Calu3 (cell line): ENCODE data around the gene PDCD7. TPM values are rescaled to one million over a fixed set of nuclear protein-coding genes. Genes with fewer than 3 reads are reported as not detected.
"Not testable (repeated sequence)": the region's sequence is repeated elsewhere in the genome, so short reads cannot be mapped to it uniquely, and the experiment has no call there.

Experiments used
- BruUV-seq: library from RNA; stranded (reverse); fragments of 400-500 nt; replicated peaks from 2 replicates; lab custom pipeline; 2021; lab: Mats Ljungman, UMichigan
- CTCF ChIA-PET: fragments of 300-600 bp; sonication (Branson Sonifier 250); formaldehyde crosslinking; loops from one replicate; lab custom pipeline; 2022; ENCODE audit warnings: antibody characterized with exemption; lab: Charles Lee
- DNase-seq: peaks from one replicate; pipeline ENCODE4 v3.0.0; 2022
- H3K27ac Mint-ChIP-seq: one replicate; pipeline ENCODE4 v1.8.0; 2022; ENCODE audit warnings: mixed read lengths; ENCODE audit not compliant: unreplicated experiment
- H3K27me3 Mint-ChIP-seq: one replicate; pipeline ENCODE4 v1.8.0; 2022; ENCODE audit warnings: mixed read lengths; ENCODE audit not compliant: unreplicated experiment
- H3K36me3 Mint-ChIP-seq: one replicate; pipeline ENCODE4 v1.8.0; 2022; ENCODE audit warnings: mild to moderate bottlenecking, moderate library complexity, mixed read lengths; ENCODE audit not compliant: insufficient read depth, unreplicated experiment
- H3K4me1 Mint-ChIP-seq: one replicate; pipeline ENCODE4 v1.8.0; 2022; ENCODE audit warnings: mild to moderate bottlenecking, low read depth, mixed read lengths; ENCODE audit not compliant: unreplicated experiment
- H3K4me3 Mint-ChIP-seq: one replicate; pipeline ENCODE4 v1.8.0; 2022; ENCODE audit warnings: mild to moderate bottlenecking, low read depth, moderate library complexity, mixed read lengths; ENCODE audit not compliant: unreplicated experiment
- H3K9me3 Mint-ChIP-seq: one replicate; pipeline ENCODE4 v1.8.0; 2022; ENCODE audit warnings: low read depth, mixed read lengths; ENCODE audit not compliant: unreplicated experiment
- CTCF ChIP-seq: fragments of 200-600 bp; IDR thresholded peaks from one replicate; pipeline ENCODE4 v1.8.0; 2022; ENCODE audit warnings: antibody characterized with exemption; ENCODE audit not compliant: unreplicated experiment
- intact Hi-C: fragments of 100-400 bp; cut with micrococcal nuclease; formaldehyde crosslinking; loops from one replicate; pipeline ENCODE4 v1.10.0; 2022; ENCODE audit not compliant: unreplicated experiment
- total RNA-seq: library from RNA; stranded (reverse); gene quantifications from 2 replicates; pipeline ENCODE4 v1.2.3, GENCODE V29; 2022

PDCD7 gene
- total RNA-seq, 1 experiment from 2014 or later, result 26.4 TPM

- CTCF ChIA-PET, result interaction anchor here (1.1 kb wide), 1 partner anchor 11 kb away, joined by 3 read pairs; no protein-coding TSS in a partner anchor
- no peak overlapping the region for H3K4me3 Mint-ChIP-seq
These were observed 38.4 kb downstream of the PDCD7 start for GRCh38 chr15:65095011-65095746.

GRCh38 chr15:65094294-65094995 is 39.2 kb downstream of the PDCD7 start:
- DNase-seq, result no peak
- Mint-ChIP-seq H3K27ac (no peak overlapping the region), H3K36me3 (peaks cover 7% of the 10 kb centered on the region), H3K9me3 (no peaks in the 10 kb centered on the region), H3K4me3 (no peak overlapping the region), H3K27me3 (no peaks in the 10 kb centered on the region), H3K4me1 (peaks cover under 1% of the 10 kb centered on the region)
- CTCF ChIA-PET, result interaction anchor here (1.1 kb wide), 1 partner anchor 11 kb away, joined by 3 read pairs; no protein-coding TSS in a partner anchor
- no peak for TF ChIP-seq CTCF
- no TSS peak for BruUV-seq
- intact Hi-C loops, result no loop called here

More at GRCh38 chr15:65095011-65095746, 38.4 kb downstream of the PDCD7 start:
- no peak for TF ChIP-seq CTCF
- Mint-ChIP-seq H3K27me3 (no peaks in the 10 kb centered on the region), H3K9me3 (no peaks in the 10 kb centered on the region), H3K27ac (peak overlapping the region; percentile 12), H3K36me3 (peaks cover 10% of the 10 kb centered on the region), H3K4me1 (no peaks in the 10 kb centered on the region)
- intact Hi-C loops, result no loop called here
- BruUV-seq, result no TSS peak
- no peak for DNase-seq

- H3K36me3 Mint-ChIP-seq, intact Hi-C loops, BruUV-seq, DNase-seq, H3K9me3 Mint-ChIP-seq, H3K27ac Mint-ChIP-seq, H3K4me1 Mint-ChIP-seq, CTCF ChIA-PET, H3K4me3 Mint-ChIP-seq, H3K27me3 Mint-ChIP-seq: not testable (repeated sequence)
These were observed 39.8 kb downstream of the PDCD7 start for GRCh38 chr15:65093793-65094170.

- no peaks in the 10 kb centered on the region for H3K27me3 Mint-ChIP-seq
- H3K4me3 Mint-ChIP-seq, result no peak overlapping the region
- BruUV-seq, result no TSS peak
- H3K9me3 Mint-ChIP-seq, result no peaks in the 10 kb centered on the region
- no peak overlapping the region for H3K27ac Mint-ChIP-seq
- DNase-seq, result no peak
- TF ChIP-seq CTCF, result no peak
- H3K4me1 Mint-ChIP-seq, result peaks cover 8% of the 10 kb centered on the region
- intact Hi-C loops, result no loop called here
- CTCF ChIA-PET, result interaction anchor here (0.6 kb wide), 1 partner anchor 283 kb away, joined by 9 read pairs; no protein-coding TSS in a partner anchor
- H3K36me3 Mint-ChIP-seq, result no peaks in the 10 kb centered on the region
These were observed 40.5 kb downstream of the PDCD7 start for GRCh38 chr15:65092911-65093792.
